Measurements from ENCODE around the gene C10orf67.

C10orf67 gene

GRCh38 chr10:23187155-23187554 is 157.4 kb downstream of the C10orf67 start:
- no peak overlapping the region for H3K4me3 ChIP-seq (ENCODE audit: low read depth, low read length)
- TF ChIP-seq CTCF (IDR thresholded peaks at IDR 0.05; ENCODE audit: low read depth, low read length, missing control alignments), result no peak
- no peak for DNase-seq (ENCODE audit: low read depth)

GRCh38 chr10:23186697-23187096 is 157.9 kb downstream of the C10orf67 start:
- no peak overlapping the region for H3K4me3 ChIP-seq (ENCODE audit: low read depth, low read length)
- no peak for TF ChIP-seq CTCF (IDR thresholded peaks at IDR 0.05; ENCODE audit: low read depth, low read length, missing control alignments)
- no peak for DNase-seq (ENCODE audit: low read depth)

- H3K4me3 ChIP-seq (ENCODE audit: low read depth, low read length), result no peak overlapping the region
- no peak for TF ChIP-seq CTCF (IDR thresholded peaks at IDR 0.05; ENCODE audit: low read depth, low read length, missing control alignments)
- no peak for DNase-seq (ENCODE audit: low read depth)
These were observed 158.4 kb downstream of the C10orf67 start for GRCh38 chr10:23186178-23186577.

GRCh38 chr10:23174977-23175512 is 169.6 kb downstream of the C10orf67 start:
- no peak for DNase-seq (ENCODE audit: low read depth)
- no peak overlapping the region for H3K4me3 ChIP-seq (ENCODE audit: low read depth, low read length)
- no peak for TF ChIP-seq CTCF (IDR thresholded peaks at IDR 0.05; ENCODE audit: low read depth, low read length, missing control alignments)

GRCh38 chr10:23174074-23174976 is 170.3 kb downstream of the C10orf67 start:
- no peak for TF ChIP-seq CTCF (IDR thresholded peaks at IDR 0.05; ENCODE audit: low read depth, low read length, missing control alignments)
- DNase-seq (ENCODE audit: low read depth), result no peak
- no peak overlapping the region for H3K4me3 ChIP-seq (ENCODE audit: low read depth, low read length)

- no peak for TF ChIP-seq CTCF (IDR thresholded peaks at IDR 0.05; ENCODE audit: low read depth, low read length, missing control alignments)
- H3K4me3 ChIP-seq (ENCODE audit: low read depth, low read length), result no peak overlapping the region
- DNase-seq (ENCODE audit: low read depth), result no peak
These were observed 171.2 kb downstream of the C10orf67 start for GRCh38 chr10:23173214-23174073.
